Endothelial cell of umbilical vein (primary cell): Measurements from ENCODE around the gene PKMYT1. TPM values are rescaled to one million over a fixed set of nuclear protein-coding genes. Genes with fewer than 3 reads are reported as not detected.

Source experiments
- BruUV-seq: library from RNA; stranded (reverse); fragments of 400-500 nt; replicated peaks from 2 replicates; lab custom pipeline; 2021; lab: Mats Ljungman, UMichigan
- CTCF ChIA-PET: fragments of 300-600, 350-600 bp; sonication (Branson Sonifier 250); formaldehyde crosslinking; loops from one replicate; lab custom pipeline; 2021; ENCODE audit warnings: antibody characterized with exemption, inconsistent platforms; lab: Charles Lee
- POLR2A ChIA-PET: fragments of 300-600, 350-600 bp; sonication (Branson Sonifier 250); formaldehyde crosslinking; loops from one replicate; lab custom pipeline; 2021; ENCODE audit warnings: antibody characterized with exemption, inconsistent platforms; lab: Charles Lee
- DNase-seq: peaks from one replicate; pipeline ENCODE4 v3.0.0-alpha.2; 2011; ENCODE audit warnings: low read depth, low spot score
- FAIRE-seq: peaks from 2 replicates; lab custom pipeline; 2011; peaks lifted over from hg19 to GRCh38; lab: Jason Lieb, UNC
- H2AFZ ChIP-seq: 2 replicates; pipeline ENCODE4 v1.6.0; 2012; ENCODE audit warnings: low read depth, low read length, control low read depth, inconsistent platforms
- H3K27ac ChIP-seq: 2 replicates; pipeline ENCODE4 v1.5.1; 2011; ENCODE audit warnings: low read depth, mild to moderate bottlenecking, control low read depth, low read length, moderate library complexity; ENCODE audit not compliant: insufficient read depth
- H3K27me3 ChIP-seq, 2 experiments: 2 replicates each; pipeline versions ENCODE4 v1.6.0 to v1.6.1; 2011; ENCODE audit warnings: low read length in 2 of 2, mixed read lengths in 1 of 2; ENCODE audit not compliant: control insufficient read depth in 2 of 2, insufficient read depth in 2 of 2
- H3K36me3 ChIP-seq, 2 experiments: 2 replicates in 1 of 2; 3 replicates in 1 of 2; pipeline ENCODE4 v1.5.1; 2011; ENCODE audit warnings: low read length in 2 of 2, mild to moderate bottlenecking in 1 of 2, moderate library complexity in 1 of 2; ENCODE audit not compliant: control insufficient read depth in 2 of 2, insufficient read depth in 2 of 2; ENCODE audit errors: extremely low read depth in 1 of 2
- H3K4me1 ChIP-seq: 3 replicates; pipeline ENCODE4 v1.5.1; 2011; ENCODE audit warnings: mild to moderate bottlenecking, low read length; ENCODE audit not compliant: control insufficient read depth, insufficient read depth; ENCODE audit errors: extremely low read depth
- H3K4me2 ChIP-seq: 2 replicates; pipeline ENCODE4 v1.6.1; 2011; ENCODE audit warnings: low read length, control low read depth, mixed read lengths; ENCODE audit not compliant: insufficient read depth
- H3K4me3 ChIP-seq, 3 experiments: fragments of 200-600 bp in 1 of 3; sonication (generic), shearing (Covaris generic) in 1 of 3; replicated peaks in 1 of 3; 2 replicates each; pipeline ENCODE4 v1.5.1; 2011 to 2016; ENCODE audit warnings: control low read depth in 3 of 3, low read length in 3 of 3, mild to moderate bottlenecking in 2 of 3, inconsistent platforms in 1 of 3, low read depth in 1 of 3, moderate library complexity in 1 of 3; ENCODE audit not compliant: insufficient read depth in 1 of 3
- H3K79me2 ChIP-seq: 2 replicates; pipeline ENCODE4 v1.6.0; 2012; ENCODE audit warnings: low read length, inconsistent platforms; ENCODE audit not compliant: control insufficient read depth, insufficient read depth
- H3K9ac ChIP-seq: replicated peaks from 2 replicates; pipeline ENCODE3; 2011; ENCODE audit warnings: low read length, control low read depth; ENCODE audit not compliant: insufficient read depth; ENCODE audit errors: extremely low read depth
- H3K9me1 ChIP-seq: replicated peaks from 3 replicates; pipeline ENCODE4 v1.6.0; 2011; ENCODE audit warnings: mild to moderate bottlenecking, low read length; ENCODE audit not compliant: control insufficient read depth, insufficient read depth; ENCODE audit errors: extremely low read depth
- H3K9me3 ChIP-seq: replicated peaks from 2 replicates; pipeline ENCODE4 v1.5.1; 2012; ENCODE audit warnings: low read length, inconsistent platforms; ENCODE audit not compliant: control insufficient read depth, insufficient read depth
- H4K20me1 ChIP-seq: replicated peaks from 2 replicates; pipeline ENCODE3; 2011; ENCODE audit warnings: mild to moderate bottlenecking, low read length; ENCODE audit not compliant: control insufficient read depth, insufficient read depth; ENCODE audit errors: extremely low read depth
- EZH2 ChIP-seq: IDR thresholded peaks from 2 replicates; pipeline ENCODE4 v1.6.1; 2012; ENCODE audit warnings: borderline replicate concordance, low read depth, mild to moderate bottlenecking, moderate library complexity, low read length, inconsistent platforms; ENCODE audit not compliant: severe bottlenecking
- FOS ChIP-seq: IDR thresholded peaks from 2 replicates; pipeline ENCODE4 v1.6.1; 2011; ENCODE audit warnings: mild to moderate bottlenecking, low read length, moderate library complexity, borderline replicate concordance; ENCODE audit not compliant: insufficient read depth
- GATA2 ChIP-seq: IDR thresholded peaks from 2 replicates; pipeline ENCODE4 v1.7.0; 2011; ENCODE audit warnings: low read depth, mild to moderate bottlenecking, moderate library complexity, mixed read lengths, low read length; ENCODE audit not compliant: insufficient read length, insufficient read depth
- JUN ChIP-seq: IDR thresholded peaks from 2 replicates; pipeline ENCODE4 v1.6.1; 2011; ENCODE audit warnings: borderline replicate concordance, low read depth; ENCODE audit not compliant: insufficient read length, insufficient read depth
- MAX ChIP-seq: IDR thresholded peaks from 2 replicates; pipeline ENCODE4 v1.6.1; 2011; ENCODE audit not compliant: insufficient read depth, insufficient read length
- MYC ChIP-seq: IDR thresholded peaks from one replicate; pipeline ENCODE4 v1.6.1; 2011; ENCODE audit warnings: mild to moderate bottlenecking, low read depth, low read length
- POLR2A ChIP-seq: IDR thresholded peaks from 2 replicates; pipeline ENCODE4 v1.6.1; 2012; ENCODE audit warnings: low read depth, mild to moderate bottlenecking, control low read depth, low read length
- POLR2AphosphoS5 ChIP-seq: IDR thresholded peaks from 2 replicates; pipeline ENCODE4 v1.6.1; 2012; ENCODE audit warnings: low read depth, mild to moderate bottlenecking, control low read depth, low read length, moderate library complexity; ENCODE audit not compliant: insufficient read depth
- dilution Hi-C: fragments of 300-500 bp; cut with MboI; formaldehyde crosslinking; loops from one replicate; pipeline ENCODE4 v1.15.0; 2019; ENCODE audit warnings: low sequenced_read_pairs; ENCODE audit not compliant: extremely low pct_ligation_motif_present
- intact Hi-C: fragments of 100-400 bp; cut with micrococcal nuclease; formaldehyde crosslinking; loops from one replicate; pipeline ENCODE4 v1.10.0; 2022
- polyA plus RNA-seq, 4 experiments: library from polyadenylated mRNA; depleted of rRNA in 3 of 4; stranded (reverse) in 3 of 4; unstranded in 1 of 4; fragments of >200 nt; gene quantifications; 2 replicates each; pipeline versions ENCODE4 v1.2.1 to v1.2.3, GENCODE V29; 2011 to 2012; ENCODE audit warnings: missing spikeins in 1 of 4
- total RNA-seq: library from RNA; stranded (reverse); gene quantifications from 2 replicates; pipeline ENCODE4 v1.2.3, GENCODE V29; 2021
- TF ChIP-seq, protein P1 (sequence below), 2 donors: IDR thresholded peaks; 1 replicate in 1 of 2; 2 replicates in 1 of 2; pipeline ENCODE4 v1.5.1; 2011; ENCODE audit warnings: low read length in 2 of 2, mild to moderate bottlenecking in 2 of 2, moderate library complexity in 2 of 2, control low read depth in 1 of 2, inconsistent platforms in 1 of 2, low read depth in 1 of 2; ENCODE audit not compliant: insufficient read depth in 1 of 2; ENCODE audit errors: extremely low read depth in 1 of 2

Gene PKMYT1
- total and polyA plus RNA-seq, 2 donors (not counting 3 experiments of a cell fraction or from before 2014, with no cell fraction given), result 26.1 to 48.5 TPM

- Histone ChIP-seq H3K4me2 (no peak overlapping the region), H3K79me2 (no peaks in the 10 kb centered on the region), H3K9ac (no peak overlapping the region), H3K9me1 (no peaks in the 10 kb centered on the region), H3K4me1 (no peaks in the 10 kb centered on the region), H2AFZ (no peak overlapping the region), H4K20me1 (no peaks in the 10 kb centered on the region), H3K27ac (no peak overlapping the region), H3K4me3 (no peak overlapping the region), H3K36me3 (no peaks in the 10 kb centered on the region), H3K27me3 (peaks cover 21 to 22% of the 10 kb centered on the region in 2 experiments), H3K9me3 (no peaks in the 10 kb centered on the region)
- DNase-seq (no peak), FAIRE-seq (no peak)
- BruUV-seq, result no TSS peak
- TF ChIP-seq FOS (no peak), POLR2A (no peak), MAX (no peak), GATA2 (no peak), MYC (no peak), EZH2 (no peak), POLR2AphosphoS5 (no peak), JUN (no peak)
- TF ChIP-seq, protein P1, sequence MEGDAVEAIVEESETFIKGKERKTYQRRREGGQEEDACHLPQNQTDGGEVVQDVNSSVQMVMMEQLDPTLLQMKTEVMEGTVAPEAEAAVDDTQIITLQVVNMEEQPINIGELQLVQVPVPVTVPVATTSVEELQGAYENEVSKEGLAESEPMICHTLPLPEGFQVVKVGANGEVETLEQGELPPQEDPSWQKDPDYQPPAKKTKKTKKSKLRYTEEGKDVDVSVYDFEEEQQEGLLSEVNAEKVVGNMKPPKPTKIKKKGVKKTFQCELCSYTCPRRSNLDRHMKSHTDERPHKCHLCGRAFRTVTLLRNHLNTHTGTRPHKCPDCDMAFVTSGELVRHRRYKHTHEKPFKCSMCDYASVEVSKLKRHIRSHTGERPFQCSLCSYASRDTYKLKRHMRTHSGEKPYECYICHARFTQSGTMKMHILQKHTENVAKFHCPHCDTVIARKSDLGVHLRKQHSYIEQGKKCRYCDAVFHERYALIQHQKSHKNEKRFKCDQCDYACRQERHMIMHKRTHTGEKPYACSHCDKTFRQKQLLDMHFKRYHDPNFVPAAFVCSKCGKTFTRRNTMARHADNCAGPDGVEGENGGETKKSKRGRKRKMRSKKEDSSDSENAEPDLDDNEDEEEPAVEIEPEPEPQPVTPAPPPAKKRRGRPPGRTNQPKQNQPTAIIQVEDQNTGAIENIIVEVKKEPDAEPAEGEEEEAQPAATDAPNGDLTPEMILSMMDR (IDR thresholded peaks at IDR 0.05; ENCODE audit: extremely low read depth in 1 of 2, insufficient read depth in 1 of 2, low read depth in 1 of 2, low read length in 2 of 2), result no peak
- intact Hi-C loops (no loop called here), dilution Hi-C loops (no loop called here)
- ChIA-PET CTCF (interaction anchor here (1.3 kb wide), 1 partner anchor 18 kb away, joined by 7 read pairs; no protein-coding TSS in a partner anchor), POLR2A (no interaction called here)
Observed at GRCh38 chr16:3013998-3014690, 33.9 kb upstream of the PKMYT1 start.
